Activated CD8-positive, alpha-beta memory T cell treated with anti-CD3 and anti-CD28 coated beads, Interleukin-2, amount 10 ng/mL, durations not matched to agents 7 days and 5 days (primary cell): ENCODE results near the gene FOXJ1. TPM values are rescaled to one million over a fixed set of nuclear protein-coding genes. Genes with fewer than 3 reads are reported as not detected.

ENCODE experiments used
- ATAC-seq: fragments of 150-1000 bp; cut with Tn5 transposase; one replicate; pipeline ENCODE4 v1.10.0; 2021; ENCODE audit warnings: moderate library complexity
- CTCF ChIA-PET: fragments of 350-600 bp; sonication (Branson Sonifier 250); formaldehyde crosslinking; loops from one replicate; lab custom pipeline; 2021; ENCODE audit warnings: antibody characterized with exemption; lab: Charles Lee
- DNase-seq: peaks from one replicate; pipeline ENCODE4 v3.0.0-alpha.2; 2020
- H3K27ac Mint-ChIP-seq: one replicate; pipeline ENCODE4 v1.8.0; 2021; ENCODE audit warnings: mild to moderate bottlenecking, mixed read lengths
- H3K27me3 Mint-ChIP-seq: one replicate; pipeline ENCODE4 v1.8.0; 2021; ENCODE audit warnings: mixed read lengths
- H3K36me3 Mint-ChIP-seq: one replicate; pipeline ENCODE4 v1.8.0; 2021; ENCODE audit warnings: mild to moderate bottlenecking, mixed read lengths
- H3K4me1 Mint-ChIP-seq: one replicate; pipeline ENCODE4 v1.8.0; 2021; ENCODE audit warnings: mixed read lengths
- H3K4me3 Mint-ChIP-seq: one replicate; pipeline ENCODE4 v1.8.0; 2021; ENCODE audit warnings: mild to moderate bottlenecking, moderate library complexity, mixed read lengths
- H3K9me3 Mint-ChIP-seq: one replicate; pipeline ENCODE4 v1.8.0; 2022; ENCODE audit warnings: low read depth, mixed read lengths
- total RNA-seq, 2 experiments: library from RNA; stranded (reverse); gene quantifications; one replicate each; pipeline ENCODE4 v1.2.3, GENCODE V29; 2021

Gene FOXJ1
- total RNA-seq, 2 experiments from 2014 or later, result 0.55 TPM; not detected in 1

GRCh38 chr17:76136276-76137000, 4.6 kb downstream of the FOXJ1 start:
- Mint-ChIP-seq H3K4me1 (peaks cover 24% of the 10 kb centered on the region), H3K4me3 (no peak overlapping the region), H3K9me3 (no peaks in the 10 kb centered on the region), H3K36me3 (no peaks in the 10 kb centered on the region), H3K27ac (no peak overlapping the region), H3K27me3 (peaks cover 14% of the 10 kb centered on the region)
- CTCF ChIA-PET, result interaction anchor here (1.1 kb wide), 1 partner anchor 15 kb away, joined by 3 read pairs; no protein-coding TSS in a partner anchor
- no peak for ATAC-seq
- no peak for DNase-seq

DNA sequence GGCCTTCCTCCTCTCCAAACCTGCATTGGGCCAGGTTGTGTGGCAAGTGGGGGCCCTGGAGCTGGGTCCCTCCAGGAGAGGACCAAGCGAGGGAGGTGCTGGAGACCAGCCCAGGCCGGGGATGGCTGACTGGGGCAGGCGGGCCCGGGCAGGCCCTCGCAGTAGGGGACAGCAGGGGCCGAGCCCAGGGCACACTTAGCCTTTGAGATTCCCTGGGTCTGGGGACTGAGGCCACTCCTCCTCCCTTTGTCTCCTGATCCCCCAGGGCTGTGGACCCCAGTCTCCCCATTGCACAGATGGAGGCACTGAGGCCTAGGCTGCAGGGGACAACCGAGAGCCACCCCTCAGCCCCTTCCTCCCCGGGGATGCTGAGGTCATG, 5.2 kb downstream of the FOXJ1 start:
- no peaks in the 10 kb centered on the region for H3K36me3 Mint-ChIP-seq
- H3K27ac Mint-ChIP-seq, result no peak overlapping the region
- peaks cover 23% of the 10 kb centered on the region for H3K4me1 Mint-ChIP-seq
- H3K9me3 Mint-ChIP-seq, result no peaks in the 10 kb centered on the region
- no peak overlapping the region for H3K4me3 Mint-ChIP-seq
- ATAC-seq, result no peak
- DNase-seq, result no peak
- peaks cover 14% of the 10 kb centered on the region for H3K27me3 Mint-ChIP-seq
- CTCF ChIA-PET, result interaction anchor here (2.7 kb wide), 1 partner anchor 10 kb away, joined by 8 read pairs; no protein-coding TSS in a partner anchor

DNA sequence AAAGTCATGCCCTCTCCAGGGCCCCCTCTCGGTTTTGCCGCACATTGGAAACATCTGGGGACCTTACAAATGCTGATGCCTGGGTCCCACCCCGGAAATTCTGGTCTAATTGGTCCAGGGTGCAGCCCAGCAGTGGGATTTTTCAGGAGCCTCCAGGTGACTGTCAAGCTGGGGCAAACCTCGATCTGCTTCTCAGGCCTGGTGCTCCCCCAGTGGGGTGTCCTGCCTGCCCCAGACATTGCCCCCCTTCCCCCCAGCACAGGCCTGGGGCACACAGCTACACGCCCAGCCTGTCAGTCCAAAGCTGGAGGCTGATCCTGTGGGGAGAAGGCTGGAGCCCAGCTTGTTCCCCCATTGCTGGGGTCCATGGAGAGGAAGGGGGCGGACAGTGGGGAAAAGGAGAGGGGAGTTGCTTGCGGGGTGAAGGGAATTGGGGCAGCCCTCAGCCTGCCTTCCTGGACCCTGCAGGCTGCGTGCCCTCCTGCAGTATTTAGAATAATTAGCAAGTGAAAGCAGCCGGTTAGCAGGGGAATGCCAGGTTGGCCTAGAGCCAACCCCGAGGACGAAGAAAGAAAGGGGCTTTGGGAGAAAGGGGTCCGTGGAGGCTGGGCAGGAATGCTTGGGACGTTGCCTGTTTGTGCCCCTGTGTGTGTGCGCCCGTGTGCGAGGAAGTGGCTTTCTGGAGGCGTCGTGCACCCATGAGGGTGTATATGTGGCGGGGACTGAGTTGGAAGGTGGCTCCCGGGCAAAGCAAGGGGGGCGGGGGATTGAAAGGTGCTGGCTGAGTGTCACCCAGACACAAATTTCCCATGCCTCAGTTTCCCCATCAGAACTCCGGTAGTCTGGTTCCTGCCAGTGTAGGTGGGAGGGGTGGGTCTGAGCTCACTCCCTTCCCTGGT, 5.9 kb downstream of the FOXJ1 start:
- Mint-ChIP-seq H3K27ac (peak overlapping the region; percentile 35), H3K4me3 (no peak overlapping the region)
- CTCF ChIA-PET, result interaction anchor here (0.9 to 6.3 kb wide), 9 partner anchors 9 to 164 kb away, joined by 3 to 38 read pairs (median 4); no protein-coding TSS in a partner anchor

GRCh38 chr17:76132574-76133338, 8.3 kb downstream of the FOXJ1 start:
- CTCF ChIA-PET, result interaction anchor here (0.8 to 6.3 kb wide), 8 partner anchors 7 to 168 kb away, joined by 3 to 38 read pairs (median 4); no protein-coding TSS in a partner anchor
- Mint-ChIP-seq H3K27ac (no peak overlapping the region), H3K4me3 (no peak overlapping the region), H3K4me1 (peaks cover 16% of the 10 kb centered on the region), H3K27me3 (no peaks in the 10 kb centered on the region), H3K36me3 (no peaks in the 10 kb centered on the region), H3K9me3 (no peaks in the 10 kb centered on the region)
- ATAC-seq, result no peak
- no peak for DNase-seq

More for the DNA sequence above, 5.9 kb downstream of the FOXJ1 start:
- Mint-ChIP-seq H3K4me1 (peaks cover 19% of the 10 kb centered on the region), H3K9me3 (no peaks in the 10 kb centered on the region), H3K27me3 (peaks cover 9% of the 10 kb centered on the region), H3K36me3 (no peaks in the 10 kb centered on the region)
- ATAC-seq (no peak), DNase-seq (no peak)

DNA sequence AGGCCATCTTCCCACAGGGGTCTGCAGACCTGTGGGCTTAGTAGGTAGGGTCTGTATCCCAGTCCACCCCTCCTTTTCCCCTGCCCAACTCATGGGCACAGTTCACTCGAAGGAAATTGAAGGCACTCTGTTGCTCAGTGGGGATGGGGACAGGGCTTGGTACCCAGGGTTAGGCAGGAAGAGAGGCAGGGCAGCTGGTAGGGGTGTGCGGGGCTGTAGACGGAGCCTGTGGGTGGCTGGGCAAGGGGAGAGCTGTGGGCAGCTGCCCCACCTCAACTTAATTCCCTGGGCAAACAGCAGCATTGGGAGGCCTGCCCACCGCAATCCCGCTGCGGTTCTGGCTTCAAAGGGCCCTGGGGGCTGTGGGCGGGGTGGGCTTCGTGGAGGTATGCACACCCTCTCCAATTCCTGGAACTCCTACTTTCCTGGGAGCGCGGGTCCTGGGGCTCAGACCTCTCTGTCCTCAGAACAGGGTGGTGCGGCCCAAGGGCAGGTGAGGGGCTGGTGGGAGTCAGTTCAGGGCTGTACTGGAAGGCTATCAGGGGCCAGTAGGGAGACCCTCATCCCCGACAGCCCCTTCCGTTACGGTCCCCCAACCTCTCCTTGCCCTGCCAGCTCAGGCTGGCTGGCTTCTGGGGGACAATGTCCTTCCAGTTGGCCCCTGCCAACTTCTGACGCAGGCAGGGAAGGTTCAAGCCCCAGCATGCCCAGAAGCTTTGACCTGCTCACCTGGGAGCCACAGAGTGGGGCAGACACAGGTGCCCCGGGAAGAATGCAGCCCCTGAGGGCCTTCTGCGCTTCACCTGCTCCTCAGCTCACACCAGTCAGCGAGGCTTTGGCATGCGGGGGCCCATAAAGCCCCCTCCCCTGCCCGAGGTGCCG, 9.1 kb downstream of the FOXJ1 start:
- no peak overlapping the region for H3K4me3 Mint-ChIP-seq
- H3K36me3 Mint-ChIP-seq, result no peaks in the 10 kb centered on the region
- no peaks in the 10 kb centered on the region for H3K27me3 Mint-ChIP-seq
- H3K4me1 Mint-ChIP-seq, result peaks cover 21% of the 10 kb centered on the region
- DNase-seq, result no peak
- no peak for ATAC-seq
- H3K9me3 Mint-ChIP-seq, result no peaks in the 10 kb centered on the region
- CTCF ChIA-PET, result interaction anchor here (1.3 to 6.3 kb wide), 3 partner anchors 10 to 169 kb away, joined by 5 to 38 read pairs (median 6); no protein-coding TSS in a partner anchor
- H3K27ac Mint-ChIP-seq, result no peak overlapping the region

- ATAC-seq, result no peak
- no peaks in the 10 kb centered on the region for H3K27me3 Mint-ChIP-seq
- CTCF ChIA-PET, result interaction anchor here (1.1 to 6.3 kb wide), 3 partner anchors 9 to 148 kb away, joined by 3 to 38 read pairs (median 19); no protein-coding TSS in a partner anchor
- no peak for DNase-seq
- H3K27ac Mint-ChIP-seq, result no peak overlapping the region
- peaks cover 27% of the 10 kb centered on the region for H3K4me1 Mint-ChIP-seq
- no peaks in the 10 kb centered on the region for H3K36me3 Mint-ChIP-seq
- no peaks in the 10 kb centered on the region for H3K9me3 Mint-ChIP-seq
- no peak overlapping the region for H3K4me3 Mint-ChIP-seq
These were observed 9.9 kb downstream of the FOXJ1 start for GRCh38 chr17:76131051-76131691.

DNA sequence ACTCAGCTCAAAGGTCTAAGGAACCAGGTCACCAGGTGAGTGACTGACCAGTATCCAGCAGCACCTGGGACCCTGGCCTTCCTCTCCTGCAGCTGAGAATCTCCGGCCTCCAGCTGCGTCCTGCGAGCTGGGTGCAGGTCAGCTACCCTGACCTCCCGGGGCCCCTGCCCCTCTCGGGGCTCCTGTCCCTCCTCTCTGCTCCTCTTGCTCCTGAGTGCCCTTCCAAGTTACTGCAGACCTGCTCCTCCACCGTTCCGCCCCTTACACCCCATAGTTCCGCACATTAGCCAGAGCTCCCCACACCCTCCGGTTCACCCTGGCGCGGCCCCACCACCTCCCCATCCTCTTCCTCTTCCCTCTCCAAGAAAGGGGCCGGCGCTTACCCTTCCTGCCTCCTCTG, 10.6 kb downstream of the FOXJ1 start:
- no peak for ATAC-seq
- Mint-ChIP-seq H3K27me3 (no peaks in the 10 kb centered on the region), H3K4me3 (no peak overlapping the region), H3K27ac (no peak overlapping the region), H3K4me1 (peaks cover 25% of the 10 kb centered on the region), H3K36me3 (no peaks in the 10 kb centered on the region), H3K9me3 (no peaks in the 10 kb centered on the region)
- no peak for DNase-seq
- CTCF ChIA-PET, result interaction anchor here (1.1 to 6.3 kb wide), 4 partner anchors 8 to 149 kb away, joined by 3 to 38 read pairs (median 11); no protein-coding TSS in a partner anchor

DNA sequence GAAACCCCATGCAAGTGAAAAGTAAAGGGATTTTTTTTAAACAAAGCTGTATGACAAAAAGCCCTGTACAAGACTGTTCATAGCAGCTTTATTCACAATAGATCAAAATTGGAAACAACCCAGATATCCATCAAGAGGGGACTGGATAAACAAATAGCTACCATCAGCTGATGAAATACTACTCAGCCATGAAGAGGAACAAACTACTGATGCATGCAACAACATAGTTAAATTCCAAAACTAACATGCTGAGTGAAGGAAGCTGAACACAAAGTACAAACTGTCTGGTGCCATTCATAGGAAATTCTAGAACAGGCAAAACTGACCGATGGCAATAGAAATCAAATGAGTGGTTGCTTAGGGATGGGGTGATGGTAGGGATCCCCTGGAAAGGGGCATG, 15.1 kb downstream of the FOXJ1 start:
- H3K9me3 Mint-ChIP-seq, result no peaks in the 10 kb centered on the region
- H3K27ac Mint-ChIP-seq, result no peak overlapping the region
- ATAC-seq (no peak), DNase-seq (no peak)
- peaks cover 14% of the 10 kb centered on the region for H3K4me1 Mint-ChIP-seq
- H3K4me3 Mint-ChIP-seq, result no peak overlapping the region
- no peaks in the 10 kb centered on the region for H3K36me3 Mint-ChIP-seq
- CTCF ChIA-PET, result interaction anchor here (0.9 to 17.4 kb wide), 17 partner anchors 8 to 173 kb away, joined by 3 to 308 read pairs (median 5); partner anchors contain the start of genes EXOC7, FOXJ1 and RNF157
- H3K27me3 Mint-ChIP-seq, result no peaks in the 10 kb centered on the region

- Mint-ChIP-seq H3K9me3 (no peaks in the 10 kb centered on the region), H3K27me3 (no peaks in the 10 kb centered on the region), H3K4me3 (no peak overlapping the region), H3K4me1 (peaks cover 18% of the 10 kb centered on the region), H3K36me3 (no peaks in the 10 kb centered on the region), H3K27ac (no peak overlapping the region)
- ATAC-seq, result no peak
- no peak for DNase-seq
- CTCF ChIA-PET, result interaction anchor here (0.9 to 17.4 kb wide), 9 partner anchors 9 to 159 kb away, joined by 3 to 308 read pairs (median 10); partner anchors contain the start of genes EXOC7 and FOXJ1
These were observed 15.7 kb downstream of the FOXJ1 start for GRCh38 chr17:76125391-76125675.

- no peak for ATAC-seq
- no peaks in the 10 kb centered on the region for H3K36me3 Mint-ChIP-seq
These were observed 16.3 kb downstream of the FOXJ1 start for GRCh38 chr17:76124582-76125390.

More at GRCh38 chr17:76124582-76125390, 16.3 kb downstream of the FOXJ1 start:
- Mint-ChIP-seq H3K27ac (no peak overlapping the region), H3K4me3 (no peak overlapping the region), H3K27me3 (no peaks in the 10 kb centered on the region), H3K4me1 (peaks cover 18% of the 10 kb centered on the region), H3K9me3 (no peaks in the 10 kb centered on the region)
- no peak for DNase-seq
- CTCF ChIA-PET, result interaction anchor here (0.7 to 17.4 kb wide), 14 partner anchors 10 to 174 kb away, joined by 3 to 308 read pairs (median 5); partner anchors contain the start of gene UBALD2
